Peyer's patch (tissue), 4 donors: ENCODE results near the gene DIS3L2.
A peak's percentile ranks its signal among the peaks of the same experiment; 100 is the strongest.

Experiments used
- POLR2A ChIP-seq, 2 donors: fragments of 450-650 bp; IDR thresholded peaks; one replicate each; pipeline ENCODE4 v1.5.1; 2017; ENCODE audit warnings: antibody characterized with exemption in 2 of 2, mild to moderate bottlenecking in 2 of 2, moderate library complexity in 2 of 2
- TF ChIP-seq, protein P1 (sequence below), 6 experiments: fragments of 450-650 bp in 4 of 6; fragments of 200-600 bp in 2 of 6; sonication (generic) in 1 of 6; IDR thresholded peaks; one replicate each; pipeline ENCODE4 v1.5.1; 2017 to 2019; ENCODE audit warnings: antibody characterized with exemption in 6 of 6, mild to moderate bottlenecking in 3 of 6, moderate library complexity in 1 of 6

DNA sequence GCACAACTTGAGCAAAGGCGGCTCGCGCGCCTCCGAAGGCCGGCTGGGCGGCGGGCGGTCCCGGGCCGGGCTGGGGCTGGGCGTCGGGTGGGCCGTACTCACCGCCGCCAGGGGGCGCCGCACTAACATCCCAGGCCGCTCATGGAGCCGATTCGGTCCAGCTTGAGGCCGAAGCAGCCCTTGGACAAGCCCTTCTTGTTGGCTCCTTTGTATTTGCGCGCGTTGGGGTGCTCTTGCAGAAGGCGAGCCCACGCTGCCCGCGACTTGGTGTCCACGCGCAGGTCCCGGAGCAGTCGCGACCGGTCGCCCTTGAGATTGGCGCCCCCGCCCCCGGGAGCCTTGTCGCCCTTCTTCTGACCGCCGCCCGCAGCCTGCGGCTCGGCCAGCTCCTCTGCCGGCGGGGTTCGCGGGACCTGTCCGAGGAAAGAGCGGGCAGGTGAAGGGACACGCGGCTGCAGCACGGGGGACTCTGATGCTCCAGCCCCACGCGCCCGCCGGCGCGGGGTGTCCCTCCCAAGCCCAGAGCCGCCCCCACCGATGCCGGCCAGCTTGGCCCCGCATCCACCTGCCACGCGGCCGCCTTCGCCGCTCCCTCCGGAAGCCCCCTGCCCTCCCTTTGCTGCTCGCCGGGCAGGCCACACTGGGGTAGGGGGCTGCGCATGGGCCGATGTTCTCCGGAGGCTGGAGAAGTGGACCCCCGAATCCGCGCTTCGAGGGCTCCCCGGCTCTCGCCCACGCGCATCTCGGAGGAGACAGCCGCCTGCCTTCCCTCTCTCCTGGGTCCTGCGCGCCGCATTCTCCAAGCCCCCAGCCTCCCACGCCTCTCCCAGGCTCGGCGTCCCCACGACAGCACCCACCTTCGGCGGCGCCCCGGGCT is 36.0 kb upstream of the DIS3L2 start:
- TF ChIP-seq, protein P1, sequence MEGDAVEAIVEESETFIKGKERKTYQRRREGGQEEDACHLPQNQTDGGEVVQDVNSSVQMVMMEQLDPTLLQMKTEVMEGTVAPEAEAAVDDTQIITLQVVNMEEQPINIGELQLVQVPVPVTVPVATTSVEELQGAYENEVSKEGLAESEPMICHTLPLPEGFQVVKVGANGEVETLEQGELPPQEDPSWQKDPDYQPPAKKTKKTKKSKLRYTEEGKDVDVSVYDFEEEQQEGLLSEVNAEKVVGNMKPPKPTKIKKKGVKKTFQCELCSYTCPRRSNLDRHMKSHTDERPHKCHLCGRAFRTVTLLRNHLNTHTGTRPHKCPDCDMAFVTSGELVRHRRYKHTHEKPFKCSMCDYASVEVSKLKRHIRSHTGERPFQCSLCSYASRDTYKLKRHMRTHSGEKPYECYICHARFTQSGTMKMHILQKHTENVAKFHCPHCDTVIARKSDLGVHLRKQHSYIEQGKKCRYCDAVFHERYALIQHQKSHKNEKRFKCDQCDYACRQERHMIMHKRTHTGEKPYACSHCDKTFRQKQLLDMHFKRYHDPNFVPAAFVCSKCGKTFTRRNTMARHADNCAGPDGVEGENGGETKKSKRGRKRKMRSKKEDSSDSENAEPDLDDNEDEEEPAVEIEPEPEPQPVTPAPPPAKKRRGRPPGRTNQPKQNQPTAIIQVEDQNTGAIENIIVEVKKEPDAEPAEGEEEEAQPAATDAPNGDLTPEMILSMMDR (IDR thresholded peaks at IDR 0.05) = peak; percentile 73 to 92 (median 88)
- no peak for TF ChIP-seq POLR2A (IDR thresholded peaks at IDR 0.05)
